GM19035 (cell line): Measurements from ENCODE around the gene SNX20.

ENCODE experiments used
- ATAC-seq: cut with Tn5 transposase; IDR thresholded peaks from one replicate; pipeline ENCODE4 v1.9.1; 2021; ENCODE audit not compliant: unreplicated experiment

Gene SNX20

DNA sequence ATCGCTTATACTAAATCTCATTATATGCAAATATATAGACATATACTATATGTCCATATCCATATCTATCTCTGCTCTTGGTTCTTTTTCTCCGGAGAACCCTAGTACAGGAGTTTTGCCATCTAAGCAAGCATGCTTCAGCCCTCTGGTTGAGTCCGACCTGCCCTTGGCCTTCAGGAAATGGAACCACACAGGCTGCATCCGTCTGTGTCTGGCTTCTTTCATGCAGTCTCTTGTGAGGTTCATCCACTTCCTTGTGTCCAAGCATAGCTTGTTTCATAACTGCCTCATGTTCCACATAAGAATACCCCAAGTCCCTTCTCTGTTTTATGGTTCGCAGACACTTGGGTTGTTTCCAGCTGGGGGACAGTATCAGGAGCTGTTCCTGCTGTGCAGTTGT lies 16.8 kb downstream of the SNX20 start:
- no peak for ATAC-seq

DNA sequence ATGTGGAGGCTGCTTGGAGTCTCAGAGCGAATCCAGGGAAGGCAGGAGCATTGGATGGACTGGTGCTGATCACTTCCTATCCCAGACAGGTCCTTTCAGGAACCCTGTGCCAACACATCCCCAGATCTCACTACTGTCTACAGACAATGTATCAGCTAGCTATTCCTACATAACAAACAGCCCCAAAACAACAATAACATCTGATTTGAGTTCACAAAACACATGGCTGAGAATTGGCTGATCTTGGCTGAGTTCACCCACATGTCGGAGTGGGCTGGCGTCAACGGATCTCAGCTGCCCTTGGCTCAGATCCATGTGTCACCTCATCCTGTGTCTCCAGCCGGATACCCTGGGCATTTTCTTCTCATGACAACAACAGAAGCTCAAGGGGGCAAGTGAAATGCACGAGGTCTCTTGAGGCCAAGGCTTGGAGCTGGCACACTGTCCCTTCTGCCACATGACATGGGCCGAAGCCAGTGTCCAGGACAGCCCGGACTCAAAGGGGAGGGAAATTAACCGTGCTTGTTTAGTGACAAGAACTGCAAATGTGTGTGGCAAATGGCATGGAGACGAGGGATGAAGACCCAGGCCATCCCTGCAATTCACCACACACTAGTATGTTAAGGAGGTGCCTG lies 18.7 kb downstream of the SNX20 start:
- ATAC-seq, result no peak

DNA sequence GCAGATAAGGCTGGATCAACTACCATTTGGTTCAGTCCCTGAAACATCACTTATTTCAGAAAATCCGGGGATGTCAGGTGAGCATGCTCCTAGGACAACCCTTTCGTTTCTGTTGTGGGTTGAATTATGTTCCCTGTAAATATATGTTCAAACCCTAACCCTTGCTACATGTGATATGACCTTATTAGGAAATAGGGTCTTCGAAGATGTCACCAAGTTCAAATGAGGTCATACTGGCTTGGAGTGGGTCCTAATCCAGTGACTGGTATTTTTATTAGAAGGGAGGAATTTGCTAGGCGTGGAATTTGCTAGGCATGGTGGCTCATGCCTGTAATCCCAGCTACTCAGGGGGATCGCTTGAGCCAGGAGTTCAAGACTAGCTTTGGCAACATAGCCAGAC lies 21.3 kb downstream of the SNX20 start:
- ATAC-seq, result no peak

- no peak for ATAC-seq
Observed at GRCh38 chr16:50657241-50657640, 23.9 kb downstream of the SNX20 start.

DNA sequence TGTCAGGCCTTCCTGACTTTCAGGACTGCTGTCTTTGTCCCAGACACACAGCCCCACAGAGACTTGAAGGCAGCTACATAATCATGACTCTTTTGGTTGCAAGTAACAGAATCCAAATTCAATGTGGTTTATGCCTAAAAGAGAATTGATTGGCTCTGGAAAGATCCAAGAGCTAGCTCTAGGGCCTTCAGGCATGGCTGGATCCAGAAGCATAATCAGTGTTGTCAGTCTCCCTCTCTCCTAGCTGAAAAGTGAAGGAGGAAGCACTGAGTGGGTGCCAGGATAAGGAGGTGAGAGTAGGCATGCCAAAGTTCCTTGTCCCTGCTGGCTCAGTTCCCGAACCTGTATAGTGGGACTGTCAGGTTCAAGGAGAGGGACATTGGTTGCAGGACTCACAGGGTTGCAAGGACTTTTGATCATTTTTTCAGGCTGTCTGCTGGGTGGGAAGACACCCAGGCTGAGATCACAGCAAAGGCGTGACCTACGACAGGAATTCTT lies 25.5 kb downstream of the SNX20 start:
- ATAC-seq, result no peak

- no peak for ATAC-seq
Observed at GRCh38 chr16:50653633-50654519, 27.2 kb downstream of the SNX20 start.

GRCh38 chr16:50652836-50653425 lies 28.2 kb downstream of the SNX20 start:
- ATAC-seq, result no peak

DNA sequence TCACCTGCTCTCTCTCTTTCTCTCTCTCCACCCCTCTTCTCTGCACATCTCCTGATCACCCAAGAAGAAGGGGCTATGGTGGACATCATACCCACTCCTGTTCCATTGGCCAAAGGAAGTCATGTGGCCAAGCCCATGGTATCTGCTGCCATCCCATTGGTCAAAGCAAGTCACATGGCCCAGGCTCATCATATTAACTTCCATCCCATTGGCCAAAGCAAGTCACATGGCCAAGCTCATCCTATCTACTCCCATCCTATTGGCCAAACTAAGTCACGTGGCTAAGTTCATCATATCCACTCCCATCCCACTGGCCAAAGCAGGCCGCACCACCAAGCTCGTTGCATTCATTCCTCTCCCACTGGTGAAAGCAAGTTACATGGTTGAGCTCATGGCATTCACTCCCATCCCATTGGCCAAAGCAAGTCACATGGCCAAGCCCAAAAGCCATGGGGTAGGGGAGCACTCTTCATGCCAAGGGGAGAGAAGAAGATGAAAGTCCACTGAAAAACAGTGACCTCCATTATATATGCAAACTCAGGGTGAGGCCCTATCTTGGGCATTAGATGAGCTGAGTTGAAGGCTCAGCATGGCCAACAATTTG lies 29.2 kb downstream of the SNX20 start:
- ATAC-seq, result no peak

- no peak for ATAC-seq
Observed at GRCh38 chr16:50646345-50646744, 34.8 kb downstream of the SNX20 start.

GRCh38 chr16:50645563-50646220 lies 35.4 kb downstream of the SNX20 start:
- ATAC-seq, result no peak

DNA sequence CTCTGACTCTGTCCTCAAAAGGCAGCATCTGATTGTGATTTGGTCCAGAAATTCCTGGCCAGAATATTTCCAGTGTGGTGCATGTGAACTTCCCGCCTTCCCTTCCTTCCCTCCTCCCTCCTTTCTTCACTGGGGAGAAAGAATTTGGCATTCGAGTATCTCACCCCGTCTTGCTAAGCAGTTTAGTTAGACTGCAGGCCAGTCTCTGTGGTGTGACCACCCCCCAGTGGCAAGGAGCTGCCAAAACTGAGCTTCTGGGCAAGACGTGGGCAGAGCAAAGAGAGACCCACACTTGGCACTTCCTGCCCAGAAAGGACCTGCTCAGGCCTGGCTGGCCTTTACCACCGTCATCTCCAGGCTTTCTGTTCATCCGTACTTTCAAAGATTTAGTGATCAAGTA lies 36.4 kb downstream of the SNX20 start:
- ATAC-seq, result no peak

DNA sequence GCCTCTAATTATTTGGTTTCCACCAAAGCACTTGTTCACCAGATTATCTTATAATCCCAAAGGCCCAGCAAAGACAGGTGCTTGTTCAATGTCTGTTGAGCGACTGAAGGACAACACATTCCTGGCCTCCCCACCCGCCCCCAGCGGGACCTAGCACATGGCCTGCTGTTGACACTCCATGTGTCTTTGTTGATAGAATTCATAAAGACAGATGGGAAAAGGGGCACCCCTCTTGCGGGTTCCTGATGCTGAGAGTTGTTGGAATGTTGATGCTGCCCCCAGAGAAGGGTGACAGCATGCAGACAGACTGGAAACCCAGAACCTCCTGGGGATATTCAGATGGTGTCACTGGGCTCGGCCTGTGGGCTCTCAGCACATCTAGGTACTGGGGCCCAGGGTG lies 36.9 kb downstream of the SNX20 start:
- no peak for ATAC-seq

- no peak for ATAC-seq
Observed at GRCh38 chr16:50643192-50643591, 37.9 kb downstream of the SNX20 start.

DNA sequence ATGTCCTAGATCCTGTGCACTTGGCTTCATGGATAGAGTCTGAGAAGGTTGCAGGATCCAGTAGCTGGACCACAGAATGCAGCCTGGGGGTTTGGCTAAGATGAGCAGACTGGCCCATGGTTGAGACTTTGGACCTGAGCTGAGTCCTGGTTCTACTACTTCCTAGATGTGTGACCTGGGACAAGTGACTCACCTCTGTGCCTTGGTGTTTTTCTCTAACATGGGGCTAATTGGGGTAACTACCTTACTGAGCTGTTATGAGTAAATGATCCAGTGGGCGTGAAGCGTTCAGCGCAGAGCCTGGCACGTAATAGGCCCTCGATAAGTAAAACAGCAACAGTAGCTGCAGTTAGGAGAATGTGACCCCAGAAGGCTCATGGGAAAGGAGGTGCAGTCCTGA lies 38.8 kb downstream of the SNX20 start:
- no peak for ATAC-seq

GRCh38 chr16:50641818-50642187 lies 39.3 kb downstream of the SNX20 start:
- ATAC-seq, result no peak

- ATAC-seq, result no peak
Observed at GRCh38 chr16:50640919-50641817, 39.9 kb downstream of the SNX20 start.

- no peak for ATAC-seq
Observed at GRCh38 chr16:50640391-50640790, 40.7 kb downstream of the SNX20 start.

- ATAC-seq, result no peak
Observed at GRCh38 chr16:50638816-50639670, 42.1 kb downstream of the SNX20 start.
